OCI-LY1 (cell line): ENCODE results near the gene TFEC.

Experiments used
- H2AFZ ChIP-seq: fragments of 200-600 bp; sonication (generic), shearing (Covaris generic); 2 replicates; pipeline ENCODE4 v1.6.0; 2014; ENCODE audit warnings: antibody characterized with exemption, mild to moderate bottlenecking, low read length
- H3F3A ChIP-seq: fragments of 200-600 bp; sonication (generic), shearing (Covaris generic); 2 replicates; pipeline ENCODE4 v1.6.0; 2014; ENCODE audit warnings: mild to moderate bottlenecking, antibody characterized with exemption, low read length, moderate library complexity; ENCODE audit not compliant: insufficient read depth
- H3K27ac ChIP-seq: fragments of 200-600 bp; sonication (generic); 2 replicates; pipeline ENCODE4 v1.5.1; 2014; ENCODE audit warnings: low read length, mixed run types, mild to moderate bottlenecking, low read depth; ENCODE audit not compliant: poor library complexity, severe bottlenecking
- H3K27me3 ChIP-seq: fragments of 200-600 bp; sonication (generic); 2 replicates; pipeline ENCODE4 v1.6.0; 2014; ENCODE audit warnings: antibody characterized with exemption, mild to moderate bottlenecking, low read length, moderate library complexity; ENCODE audit not compliant: insufficient read depth
- H3K36me3 ChIP-seq: fragments of 200-600 bp; sonication (generic); 2 replicates; pipeline ENCODE4 v1.6.1; 2014; ENCODE audit warnings: mild to moderate bottlenecking, antibody characterized with exemption, low read length, moderate library complexity, mixed read lengths; ENCODE audit not compliant: insufficient read depth
- H3K4me1 ChIP-seq: fragments of 200-600 bp; sonication (generic); 2 replicates; pipeline ENCODE4 v1.5.1; 2014; ENCODE audit warnings: mild to moderate bottlenecking, low read length, moderate library complexity; ENCODE audit not compliant: insufficient read depth, severe bottlenecking
- H3K4me2 ChIP-seq: fragments of 200-600 bp; sonication (generic), shearing (Covaris generic); 2 replicates; pipeline ENCODE4 v1.6.1; 2014; ENCODE audit warnings: low read length
- H3K4me3 ChIP-seq: fragments of 200-600 bp; sonication (generic); 2 replicates; pipeline ENCODE4 v1.5.1; 2014; ENCODE audit warnings: low read length, low read depth, mild to moderate bottlenecking, mixed read lengths; ENCODE audit not compliant: poor library complexity, severe bottlenecking
- H3K79me2 ChIP-seq: fragments of 200-600 bp; shearing (Covaris generic); 2 replicates; pipeline ENCODE4 v1.6.1; 2016; ENCODE audit warnings: mixed run types, low read length, mixed read lengths; ENCODE audit not compliant: insufficient read depth
- H3K9ac ChIP-seq: fragments of 200-600 bp; sonication (generic), shearing (Covaris generic); 2 replicates; pipeline ENCODE4 v1.6.1; 2014; ENCODE audit warnings: mild to moderate bottlenecking, low read length, mixed read lengths
- H3K9me2 ChIP-seq: fragments of 200-600 bp; sonication (generic), shearing (Covaris generic); 2 replicates; pipeline ENCODE4 v1.6.1; 2014; ENCODE audit warnings: low read depth, mild to moderate bottlenecking, low read length, mixed read lengths
- H3K9me3 ChIP-seq: fragments of 200-600 bp; shearing (Covaris generic); 2 replicates; pipeline ENCODE4 v1.6.1; 2014; ENCODE audit warnings: low read length, mixed read lengths
- H4K20me1 ChIP-seq: fragments of 200-600 bp; sonication (generic), shearing (Covaris generic); 2 replicates; pipeline ENCODE4 v1.6.0; 2016; ENCODE audit warnings: mild to moderate bottlenecking, low read length; ENCODE audit not compliant: insufficient read depth
- CTCF ChIP-seq: fragments of 200-600 bp; sonication (generic), shearing (Covaris generic); IDR thresholded peaks from 2 replicates; pipeline ENCODE4 v1.5.1; 2017; ENCODE audit warnings: mild to moderate bottlenecking, antibody characterized with exemption, low read length, moderate library complexity, mixed read lengths
- EZH2 ChIP-seq: fragments of 200-600 bp; sonication (generic), shearing (Covaris generic); IDR thresholded peaks from 2 replicates; pipeline ENCODE4 v1.8.0; 2017; ENCODE audit warnings: borderline replicate concordance, mixed run types, mild to moderate bottlenecking, antibody characterized with exemption, low read length, moderate library complexity, mixed read lengths

The TFEC gene

GRCh38 chr7:115941703-115942268, 88.8 kb downstream of the TFEC start:
- Histone ChIP-seq H3K36me3 (no peaks in the 10 kb centered on the region), H3K4me1 (no peaks in the 10 kb centered on the region), H3K4me2 (no peak overlapping the region), H3K9me3 (no peaks in the 10 kb centered on the region), H3K27me3 (no peaks in the 10 kb centered on the region), H4K20me1 (no peaks in the 10 kb centered on the region; the same call in 1 of the 2 replicates), H3K27ac (no peak overlapping the region), H3K4me3 (no peak overlapping the region), H3F3A (no peaks in the 10 kb centered on the region), H3K79me2 (no peaks in the 10 kb centered on the region), H3K9ac (no peak overlapping the region), H2AFZ (no peak overlapping the region), H3K9me2 (no peaks in the 10 kb centered on the region)
- TF ChIP-seq EZH2 (no peak), CTCF (no peak)

GRCh38 chr7:115940460-115941060, 90.0 kb downstream of the TFEC start:
- no peak for TF ChIP-seq CTCF
- no peak for TF ChIP-seq EZH2
- H3K4me2 ChIP-seq = no peak overlapping the region

GRCh38 chr7:115937960-115938359, 92.6 kb downstream of the TFEC start:
- Histone ChIP-seq H3K9me2 (no peaks in the 10 kb centered on the region), H3K4me3 (no peak overlapping the region), H3K79me2 (no peaks in the 10 kb centered on the region), H4K20me1 (no peaks in the 10 kb centered on the region; the same call in 1 of the 2 replicates), H3K27me3 (no peaks in the 10 kb centered on the region), H3K9me3 (no peaks in the 10 kb centered on the region), H3K36me3 (no peaks in the 10 kb centered on the region), H2AFZ (no peak overlapping the region), H3K27ac (no peak overlapping the region), H3K4me2 (no peak overlapping the region), H3F3A (no peaks in the 10 kb centered on the region), H3K9ac (no peak overlapping the region), H3K4me1 (no peaks in the 10 kb centered on the region)
- TF ChIP-seq EZH2 (no peak), CTCF (no peak)

More at GRCh38 chr7:115940460-115941060, 90.0 kb downstream of the TFEC start:
- Histone ChIP-seq H3K9me3 (no peaks in the 10 kb centered on the region), H3K36me3 (no peaks in the 10 kb centered on the region), H3K4me3 (no peak overlapping the region), H3K27me3 (no peaks in the 10 kb centered on the region), H3F3A (no peaks in the 10 kb centered on the region), H3K9me2 (no peaks in the 10 kb centered on the region), H4K20me1 (no peaks in the 10 kb centered on the region; the same call in 1 of the 2 replicates), H2AFZ (no peak overlapping the region), H3K79me2 (no peaks in the 10 kb centered on the region), H3K9ac (no peak overlapping the region), H3K4me1 (no peaks in the 10 kb centered on the region), H3K27ac (no peak overlapping the region)
